Measurements from ENCODE around the gene PHACTR4. TPM values are rescaled to one million over a fixed set of nuclear protein-coding genes. Genes with fewer than 3 reads are reported as not detected.

PHACTR4 gene
- total RNA-seq, 4 donors from 2014 or later = 20.3 to 32.2 (median 27.0) TPM

DNA sequence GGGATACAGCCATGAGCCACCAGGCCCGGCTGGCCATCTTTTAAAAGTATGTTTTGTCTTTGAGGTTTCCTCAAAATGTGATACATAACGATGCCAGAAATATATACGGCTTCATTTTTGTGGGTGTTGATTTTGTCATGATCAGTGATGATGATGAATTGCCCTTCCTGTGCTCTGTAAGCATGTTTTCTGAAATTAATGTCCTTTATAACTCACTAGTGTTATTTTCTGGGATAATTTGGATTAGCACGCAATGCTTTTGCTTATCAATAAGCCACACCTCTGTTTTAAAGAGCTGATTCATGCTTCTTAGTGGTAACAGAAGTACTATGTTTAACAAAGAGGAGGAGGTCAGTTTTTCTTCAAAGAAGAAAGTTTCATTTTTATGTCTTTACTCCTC, 25.6 kb downstream of the PHACTR4 start:
- H3K4me1 ChIP-seq = no peaks in the 10 kb centered on the region
- H3K27ac ChIP-seq = no peak overlapping the region
- H3K36me3 ChIP-seq = peaks cover 0 to 16% of the 10 kb centered on the region in 2 donors
- H3K9me3 ChIP-seq = no peaks in the 10 kb centered on the region
- H3K27me3 ChIP-seq = no peaks in the 10 kb centered on the region
- WGBS, 2 donors (ENCODE audit: low coverage in 1 of 2) = 56 to 63% methylated on average over 4 of the region's 4 CpGs
- H3K4me3 ChIP-seq = no peak overlapping the region
- no peak for TF ChIP-seq EP300 (IDR thresholded peaks at IDR 0.05)
- TF ChIP-seq POLR2AphosphoS5 (IDR thresholded peaks at IDR 0.05) = no peak
- TF ChIP-seq, protein P1, sequence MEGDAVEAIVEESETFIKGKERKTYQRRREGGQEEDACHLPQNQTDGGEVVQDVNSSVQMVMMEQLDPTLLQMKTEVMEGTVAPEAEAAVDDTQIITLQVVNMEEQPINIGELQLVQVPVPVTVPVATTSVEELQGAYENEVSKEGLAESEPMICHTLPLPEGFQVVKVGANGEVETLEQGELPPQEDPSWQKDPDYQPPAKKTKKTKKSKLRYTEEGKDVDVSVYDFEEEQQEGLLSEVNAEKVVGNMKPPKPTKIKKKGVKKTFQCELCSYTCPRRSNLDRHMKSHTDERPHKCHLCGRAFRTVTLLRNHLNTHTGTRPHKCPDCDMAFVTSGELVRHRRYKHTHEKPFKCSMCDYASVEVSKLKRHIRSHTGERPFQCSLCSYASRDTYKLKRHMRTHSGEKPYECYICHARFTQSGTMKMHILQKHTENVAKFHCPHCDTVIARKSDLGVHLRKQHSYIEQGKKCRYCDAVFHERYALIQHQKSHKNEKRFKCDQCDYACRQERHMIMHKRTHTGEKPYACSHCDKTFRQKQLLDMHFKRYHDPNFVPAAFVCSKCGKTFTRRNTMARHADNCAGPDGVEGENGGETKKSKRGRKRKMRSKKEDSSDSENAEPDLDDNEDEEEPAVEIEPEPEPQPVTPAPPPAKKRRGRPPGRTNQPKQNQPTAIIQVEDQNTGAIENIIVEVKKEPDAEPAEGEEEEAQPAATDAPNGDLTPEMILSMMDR (IDR thresholded peaks at IDR 0.05) = no peak
- TF ChIP-seq POLR2A (IDR thresholded peaks at IDR 0.05) = no peak
- ATAC-seq = no peak

DNA sequence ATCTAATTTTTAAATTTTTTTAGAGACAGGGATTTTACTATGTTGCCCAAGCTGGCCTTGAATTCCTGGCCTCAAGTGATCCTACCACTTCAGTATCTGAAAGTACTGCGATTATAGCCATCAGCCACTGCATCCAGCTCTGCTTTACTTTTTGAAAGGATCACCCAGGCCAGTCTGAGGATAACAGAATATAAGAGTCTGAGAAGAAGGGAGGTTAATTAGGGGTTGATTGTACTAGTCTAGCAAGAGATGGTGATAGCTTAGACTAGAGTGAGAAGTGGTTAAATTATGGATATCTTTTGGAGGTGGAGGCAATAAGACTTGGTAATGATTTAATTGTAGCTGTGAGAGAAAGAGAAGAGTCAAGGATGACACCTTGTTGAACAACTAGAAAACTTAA, 32.2 kb downstream of the PHACTR4 start:
- Histone ChIP-seq H3K27ac (no peak overlapping the region), H3K9me3 (no peaks in the 10 kb centered on the region), H3K27me3 (no peaks in the 10 kb centered on the region), H3K4me3 (no peak overlapping the region), H3K36me3 (peaks cover 0 to 10% of the 10 kb centered on the region in 2 donors), H3K4me1 (no peaks in the 10 kb centered on the region)
- WGBS, 2 donors (ENCODE audit: low coverage in 1 of 2) = 100% methylated on average over 1 of the region's 1 CpG; no CpG with 5 or more reads in 1 of the 2 donors
- TF ChIP-seq POLR2AphosphoS5 (IDR thresholded peaks at IDR 0.05) (no peak), EP300 (IDR thresholded peaks at IDR 0.05) (no peak), POLR2A (IDR thresholded peaks at IDR 0.05) (no peak)
- TF ChIP-seq, protein P1 (IDR thresholded peaks at IDR 0.05) = no peak
- no peak for ATAC-seq

DNA sequence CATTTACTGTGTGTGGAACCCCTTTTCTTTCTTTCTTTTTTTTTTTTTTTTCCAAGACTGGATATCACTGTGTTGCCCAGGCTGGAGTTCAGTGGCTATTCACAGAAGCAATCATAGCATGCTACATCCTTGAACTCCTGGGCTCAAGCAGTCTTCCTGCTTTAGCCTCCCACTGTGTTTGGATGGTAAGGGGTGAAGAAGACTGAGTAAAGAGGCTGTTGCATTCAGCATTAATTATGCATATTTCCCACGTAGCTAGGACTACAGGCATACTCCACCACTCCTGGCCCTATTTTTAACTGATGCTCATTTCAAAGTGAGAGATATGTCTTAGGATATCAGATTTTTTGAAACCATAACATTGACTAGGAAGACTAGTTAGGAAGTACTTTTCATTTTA, 39.5 kb downstream of the PHACTR4 start:
- no peaks in the 10 kb centered on the region for H3K4me1 ChIP-seq
- no peak for ATAC-seq
- no peak overlapping the region for H3K4me3 ChIP-seq
- no peaks in the 10 kb centered on the region for H3K9me3 ChIP-seq
- H3K27ac ChIP-seq = no peak overlapping the region
- WGBS, 2 donors (ENCODE audit: low coverage in 1 of 2) = 45 to 100% methylated on average over 1 of the region's 1 CpG
- no peak for TF ChIP-seq POLR2A (IDR thresholded peaks at IDR 0.05)
- no peak for TF ChIP-seq POLR2AphosphoS5 (IDR thresholded peaks at IDR 0.05)
- TF ChIP-seq EP300 (IDR thresholded peaks at IDR 0.05) = no peak
- TF ChIP-seq, protein P1 (IDR thresholded peaks at IDR 0.05) = no peak
- H3K27me3 ChIP-seq = no peaks in the 10 kb centered on the region
- peaks cover 0 to 21% of the 10 kb centered on the region in 2 donors for H3K36me3 ChIP-seq

DNA sequence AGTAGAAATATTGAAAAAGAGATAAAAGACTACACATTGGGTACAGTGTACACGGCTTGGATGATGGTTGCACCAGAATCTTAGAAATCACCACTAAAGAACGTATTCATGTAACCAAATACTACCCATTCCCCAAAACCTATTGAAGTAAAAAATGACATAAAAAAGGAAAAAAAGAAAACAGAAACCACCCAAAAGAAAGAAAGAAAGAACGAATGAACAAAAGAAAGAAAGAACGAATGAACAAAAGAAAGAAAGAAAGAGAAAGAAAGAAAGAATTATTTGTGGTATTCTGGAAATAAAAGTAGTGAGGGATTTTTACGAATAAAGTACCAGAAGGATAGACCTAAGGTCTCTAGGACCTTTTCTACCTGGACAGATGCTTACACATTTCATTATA, 42.1 kb downstream of the PHACTR4 start:
- Histone ChIP-seq H3K9me3 (no peaks in the 10 kb centered on the region), H3K27ac (no peak overlapping the region), H3K4me3 (no peak overlapping the region), H3K4me1 (peaks cover 0 to 10% (median 0%) of the 10 kb centered on the region in 3 donors), H3K36me3 (peaks cover 0 to 21% of the 10 kb centered on the region in 2 donors), H3K27me3 (no peaks in the 10 kb centered on the region)
- TF ChIP-seq POLR2A (IDR thresholded peaks at IDR 0.05) (no peak), POLR2AphosphoS5 (IDR thresholded peaks at IDR 0.05) (no peak), EP300 (IDR thresholded peaks at IDR 0.05) (no peak)
- TF ChIP-seq, protein P1 (IDR thresholded peaks at IDR 0.05) = no peak
- ATAC-seq = no peak
- 83 to 89% methylated on average over 5 of the region's 5 CpGs for WGBS, 2 donors (ENCODE audit: low coverage in 1 of 2)

DNA sequence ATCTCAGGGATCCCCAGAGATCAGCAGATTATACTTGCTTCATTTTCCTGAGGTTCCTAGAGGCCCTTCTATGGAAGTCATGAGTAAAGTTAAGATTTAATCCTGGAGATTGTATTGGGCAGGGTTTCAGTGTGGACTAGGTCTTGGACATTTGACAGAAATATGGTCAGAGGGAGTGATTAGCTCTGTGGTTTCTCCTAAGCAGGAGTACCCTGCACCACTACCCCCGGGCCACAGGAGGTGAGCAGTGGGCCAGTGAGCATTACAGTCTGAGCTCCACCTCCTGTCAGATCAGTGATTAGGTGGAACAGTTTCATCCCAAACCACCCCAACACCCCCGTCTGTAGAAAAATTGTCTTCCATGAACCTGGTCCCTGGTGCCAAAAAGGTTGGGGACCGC, 43.2 kb downstream of the PHACTR4 start:
- Histone ChIP-seq H3K27me3 (no peaks in the 10 kb centered on the region), H3K9me3 (no peaks in the 10 kb centered on the region), H3K4me1 (peaks cover 0 to 19% (median 0%) of the 10 kb centered on the region in 3 donors), H3K36me3 (peaks cover 0 to 21% of the 10 kb centered on the region in 2 donors), H3K4me3 (no peak overlapping the region), H3K27ac (no peak overlapping the region)
- TF ChIP-seq EP300 (IDR thresholded peaks at IDR 0.05) = no peak
- ATAC-seq = no peak
- WGBS, 2 donors (ENCODE audit: low coverage in 1 of 2) = 86% methylated on average over 1 of the region's 3 CpGs; no CpG with 5 or more reads in 1 of the 2 donors

All from gastroesophageal sphincter (tissue), 4 donors.